Renal pelvis (tissue), 4 donors: Measurements from ENCODE around the gene OR6N1. TPM values are rescaled to one million over a fixed set of nuclear protein-coding genes. Genes with fewer than 3 reads are reported as not detected.

Experiments used
- DNase-seq: peaks from one replicate; pipeline ENCODE4 v3.0.0-alpha.2; 2013
- polyA plus RNA-seq, 3 donors: library from polyadenylated mRNA; unstranded; fragments of 120-200 nt; gene quantifications; one replicate each; pipeline ENCODE4 v1.2.1, GENCODE V29; 2013; ENCODE audit not compliant: insufficient read length in 3 of 3

The OR6N1 gene
- polyA plus RNA-seq, 3 donors = not detected

DNA sequence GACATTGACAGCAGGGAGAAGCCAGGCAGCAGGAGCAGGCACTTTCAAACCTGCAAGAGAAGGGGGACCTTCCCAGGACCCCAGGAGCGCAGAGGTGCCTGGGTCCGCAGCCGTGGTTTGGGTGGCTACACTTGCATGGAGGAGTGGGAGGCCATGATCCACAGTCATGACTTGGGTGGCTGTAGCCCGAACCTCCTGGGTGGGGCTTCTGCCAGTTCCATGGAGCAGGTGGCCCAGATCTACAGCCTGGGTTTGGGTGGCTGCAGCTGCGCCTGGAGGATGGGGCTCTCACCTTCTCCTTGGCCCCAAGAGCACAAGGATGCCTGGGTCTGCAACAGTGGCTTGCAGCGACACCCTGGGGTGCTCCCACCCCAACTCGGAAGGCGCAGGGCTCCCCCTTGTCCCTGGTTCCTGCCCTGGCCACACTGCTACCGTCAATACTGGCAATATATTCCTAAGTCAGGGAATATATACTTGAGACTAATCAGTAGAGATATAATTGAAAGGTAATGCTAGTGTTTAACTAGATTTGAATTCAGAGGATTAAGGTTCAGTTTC lies 19.8 kb downstream of the OR6N1 start:
- DNase-seq = no peak

- DNase-seq = no peak
Observed at GRCh38 chr1:158735848-158736247, 36.1 kb downstream of the OR6N1 start.

DNA sequence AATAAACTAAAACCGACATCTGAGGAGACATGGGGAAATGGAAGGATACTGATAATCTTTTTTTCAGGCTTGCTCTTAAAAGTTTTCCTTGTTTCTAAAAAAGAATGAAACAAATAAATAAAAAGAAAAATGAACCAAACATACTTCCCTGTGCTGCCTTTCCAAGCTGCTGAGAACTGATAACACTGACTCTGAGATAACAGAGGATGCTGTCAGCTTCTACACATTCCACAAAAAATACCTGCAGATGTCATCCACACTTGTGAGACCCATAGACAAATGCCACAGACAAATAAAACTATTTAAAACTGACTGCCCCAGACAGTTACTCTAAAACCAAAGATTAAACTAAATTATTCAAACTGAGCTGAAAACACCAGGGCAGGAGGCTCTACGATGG lies 39.5 kb downstream of the OR6N1 start:
- DNase-seq = no peak

DNA sequence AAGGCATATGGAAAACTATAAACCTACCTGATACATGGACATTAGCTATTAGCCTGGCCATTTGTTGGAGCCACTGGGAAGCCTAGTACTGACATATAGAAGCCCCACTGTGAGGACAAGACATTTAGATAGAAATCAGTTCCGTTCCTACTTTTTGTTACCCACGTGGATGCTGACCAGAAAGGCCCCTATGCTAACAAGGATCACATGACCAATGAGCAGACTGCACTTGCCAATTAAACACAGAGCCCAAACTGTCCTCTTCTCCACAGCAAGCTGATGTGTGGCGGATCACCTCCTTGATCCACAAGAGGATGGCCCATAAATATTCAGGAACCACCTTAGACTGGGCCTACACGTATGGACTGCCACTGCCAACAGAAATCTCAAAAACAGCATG lies 40.3 kb downstream of the OR6N1 start:
- DNase-seq = no peak

GRCh38 chr1:158730453-158730852 lies 41.5 kb downstream of the OR6N1 start:
- no peak for DNase-seq

GRCh38 chr1:158728510-158729225 lies 43.3 kb downstream of the OR6N1 start:
- no peak for DNase-seq

DNA sequence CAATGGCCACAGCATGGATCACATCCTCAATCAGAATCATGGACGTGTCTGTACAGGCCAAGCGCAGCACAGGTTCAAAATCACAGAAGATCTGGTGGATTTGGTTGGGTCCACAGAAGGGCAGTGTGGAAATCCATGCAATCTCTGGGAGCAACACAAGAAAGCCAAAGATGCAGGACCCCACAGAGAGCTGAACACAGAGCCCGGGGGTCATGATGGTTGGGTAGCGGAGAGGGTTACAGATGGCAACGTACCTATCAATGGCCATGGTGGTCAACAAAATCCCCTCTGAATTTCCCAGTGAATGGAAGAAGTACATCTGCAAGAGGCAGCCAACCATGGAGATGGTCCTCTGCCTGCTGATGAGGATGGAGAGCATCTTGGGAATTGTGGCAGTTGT lies 47.6 kb downstream of the OR6N1 start:
- no peak for DNase-seq

DNA sequence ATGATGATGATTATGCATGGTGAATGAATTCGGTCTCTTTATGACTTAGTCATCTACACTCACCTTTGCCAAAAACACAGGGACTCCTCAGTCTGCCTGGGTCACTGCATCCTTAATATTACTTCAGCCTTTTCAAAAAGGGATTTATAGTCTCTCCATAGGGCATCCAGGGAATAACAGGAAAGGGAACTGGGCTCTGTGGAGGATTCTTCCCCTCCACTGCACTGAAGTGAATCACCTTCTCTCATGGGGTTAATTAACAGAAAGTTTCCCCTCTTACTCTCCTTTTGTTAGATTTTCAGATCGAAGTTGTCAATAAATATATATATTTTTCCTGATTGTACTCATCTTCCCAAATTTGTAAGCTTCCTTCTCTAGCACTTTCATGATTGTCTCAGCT lies 51.4 kb downstream of the OR6N1 start, which contains the start of gene OR6K3:
Gene OR6K3 (minus strand): TSS at position 101 of the 400 bp plus-strand sequence. CDS start 2,605 bp downstream, outside the sequence.
- DNase-seq = no peak

DNA sequence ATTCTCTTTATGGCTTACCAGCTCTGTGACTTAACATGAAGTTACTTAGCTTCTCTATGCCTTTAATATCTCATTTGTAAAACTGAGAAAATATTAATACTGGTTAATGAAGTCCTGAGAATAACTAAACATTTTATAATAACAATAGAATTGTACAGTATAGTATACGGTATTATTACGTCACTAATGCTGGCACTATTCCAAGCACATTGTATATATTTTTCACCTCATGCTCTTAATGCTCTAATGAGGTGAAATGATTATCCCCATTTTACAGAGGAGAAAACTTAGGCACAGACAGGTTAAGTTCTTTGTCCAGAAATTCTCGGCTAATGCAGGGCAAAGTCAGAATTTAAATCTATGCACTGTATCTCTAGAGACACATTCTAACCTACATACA lies 52.3 kb downstream of the OR6N1 start:
- no peak for DNase-seq

- no peak for DNase-seq
Observed at GRCh38 chr1:158717344-158717743, 54.7 kb downstream of the OR6N1 start.

- DNase-seq = no peak
Observed at GRCh38 chr1:158716335-158716734, 55.7 kb downstream of the OR6N1 start.

DNA sequence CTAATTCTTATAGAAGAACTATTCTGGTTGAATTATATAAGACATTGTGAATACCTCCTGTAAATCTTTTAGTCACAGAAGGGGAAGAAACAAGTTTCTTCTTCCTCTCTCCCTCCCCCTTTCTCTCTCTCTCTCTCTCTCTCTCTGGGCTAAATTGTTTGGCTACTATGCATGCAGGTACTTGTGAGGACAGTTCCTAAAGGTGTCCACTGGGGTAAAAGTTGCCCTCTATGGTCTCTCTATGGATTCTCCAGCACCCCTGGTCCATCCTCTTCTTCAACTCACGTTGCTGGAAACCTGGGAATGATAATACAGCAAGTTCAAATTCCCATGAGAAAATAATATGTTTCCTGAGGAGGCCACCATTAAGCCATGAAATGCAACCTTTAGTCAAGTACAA lies 57.2 kb downstream of the OR6N1 start:
- DNase-seq = no peak

Other genes with a start within 250 kb of the OR6N1 start
- not detected for gene OR6Y1, start 217.8 kb downstream of the OR6N1 start, polyA plus RNA-seq
- not detected for gene OR6P1, start 201.6 kb downstream of the OR6N1 start, polyA plus RNA-seq
- not detected for gene OR10X1, start 192.3 kb downstream of the OR6N1 start, polyA plus RNA-seq
- under 1 TPM; 0.01 to 0.04 (median 0.04) TPM for gene OR10Z1, start 166.9 kb downstream of the OR6N1 start, polyA plus RNA-seq
- gene SPTA1, start 85.5 kb downstream of the OR6N1 start, polyA plus RNA-seq = 1 to 10 TPM in 2 of 3 donors, under 1 TPM in 1; 0.74 to 2.6 (median 1.6) TPM
- gene OR6K2, start 71.5 kb downstream of the OR6N1 start, polyA plus RNA-seq = not detected
- under 1 TPM in 1 of 3 donors, not detected in 2; 0.06 TPM for gene OR6K3, start 51.5 kb downstream of the OR6N1 start, polyA plus RNA-seq
- not detected for gene OR6K6, start 17.5 kb downstream of the OR6N1 start, polyA plus RNA-seq
- not detected for gene OR6N2, start 9.0 kb upstream of the OR6N1 start, polyA plus RNA-seq
- 1 to 10 TPM; 2.3 to 4.5 (median 3.8) TPM for gene MNDA, start 59.2 kb upstream of the OR6N1 start, polyA plus RNA-seq
- under 1 TPM; 0.10 to 0.22 (median 0.10) TPM for gene PYHIN1, start 159.4 kb upstream of the OR6N1 start, polyA plus RNA-seq
- gene IFI16, start 237.7 kb upstream of the OR6N1 start, polyA plus RNA-seq = 10 to 100 TPM; 41.8 to 47.8 (median 43.1) TPM